ENCODE data around the gene ASCL5.

ASCL5 gene

DNA sequence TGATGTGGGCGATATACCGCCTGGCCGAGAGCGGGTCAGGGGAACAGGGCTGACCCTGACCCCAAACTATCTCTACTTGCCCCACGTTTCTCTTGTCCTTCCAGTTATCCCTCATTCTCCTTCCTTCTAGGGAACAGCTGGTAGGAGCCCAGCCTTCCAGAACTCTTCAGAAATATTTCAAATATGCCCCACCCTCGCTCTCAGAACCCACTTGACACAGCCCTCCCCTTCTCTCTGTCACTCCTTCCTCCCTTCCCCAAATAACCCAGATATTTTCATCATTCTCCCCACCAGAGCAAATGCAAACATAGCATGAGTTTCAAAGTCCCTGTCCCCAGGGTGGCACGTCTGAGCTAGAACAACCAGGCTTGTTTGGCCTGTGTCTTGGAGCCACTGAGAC is 15.8 kb downstream of the ASCL5 start:
- 91 to 92% methylated on average over 7 of the region's 7 CpGs for WGBS, 2 experiments
- no peaks in the 10 kb centered on the region for H3K9me3 ChIP-seq (ENCODE audit: control insufficient read depth, low read length)
- H3K27me3 ChIP-seq (ENCODE audit: control insufficient read depth, insufficient read depth, low read length, poor library complexity, severe bottlenecking), result peaks cover 20% of the 10 kb centered on the region
- no peak overlapping the region for H3K27ac ChIP-seq (ENCODE audit: insufficient read depth, low read depth, low read length, poor library complexity, severe bottlenecking)
- H3K4me3 ChIP-seq (ENCODE audit: insufficient read depth, low read depth, low read length), result no peak overlapping the region
- no peaks in the 10 kb centered on the region for H3K36me3 ChIP-seq (ENCODE audit: control insufficient read depth, insufficient read depth, low read length)
- peaks cover 36% of the 10 kb centered on the region for H3K4me1 ChIP-seq (ENCODE audit: control insufficient read depth, insufficient read depth, low read length)

DNA sequence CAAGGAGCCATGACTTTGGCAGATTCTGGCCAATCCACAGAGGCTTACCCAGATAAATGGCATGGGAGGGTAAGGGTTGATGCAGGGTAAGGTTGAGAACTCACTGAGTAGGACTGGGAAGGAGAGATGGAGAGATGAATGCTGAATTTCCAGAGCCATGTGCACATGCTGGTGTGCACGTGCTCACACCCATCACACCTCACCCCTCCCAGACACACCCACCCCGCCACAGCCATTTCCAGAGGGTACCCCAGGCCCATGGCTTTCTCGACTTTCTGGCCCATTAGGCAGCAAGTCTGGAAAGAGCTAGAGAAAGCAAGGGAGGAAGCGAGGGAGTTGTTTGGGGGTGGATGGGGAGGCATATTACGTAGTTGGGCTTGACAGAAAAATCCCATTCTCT is 16.4 kb downstream of the ASCL5 start:
- Histone ChIP-seq H3K4me1 (ENCODE audit: control insufficient read depth, insufficient read depth, low read length) (peaks cover 36% of the 10 kb centered on the region), H3K4me3 (ENCODE audit: insufficient read depth, low read depth, low read length) (no peak overlapping the region), H3K9me3 (ENCODE audit: control insufficient read depth, low read length) (no peaks in the 10 kb centered on the region), H3K27me3 (ENCODE audit: control insufficient read depth, insufficient read depth, low read length, poor library complexity, severe bottlenecking) (peaks cover 15% of the 10 kb centered on the region), H3K27ac (ENCODE audit: insufficient read depth, low read depth, low read length, poor library complexity, severe bottlenecking) (no peak overlapping the region), H3K36me3 (ENCODE audit: control insufficient read depth, insufficient read depth, low read length) (no peaks in the 10 kb centered on the region)
- WGBS, 2 experiments, result 87 to 92% methylated on average over 4 to 5 of the region's 5 CpGs

DNA sequence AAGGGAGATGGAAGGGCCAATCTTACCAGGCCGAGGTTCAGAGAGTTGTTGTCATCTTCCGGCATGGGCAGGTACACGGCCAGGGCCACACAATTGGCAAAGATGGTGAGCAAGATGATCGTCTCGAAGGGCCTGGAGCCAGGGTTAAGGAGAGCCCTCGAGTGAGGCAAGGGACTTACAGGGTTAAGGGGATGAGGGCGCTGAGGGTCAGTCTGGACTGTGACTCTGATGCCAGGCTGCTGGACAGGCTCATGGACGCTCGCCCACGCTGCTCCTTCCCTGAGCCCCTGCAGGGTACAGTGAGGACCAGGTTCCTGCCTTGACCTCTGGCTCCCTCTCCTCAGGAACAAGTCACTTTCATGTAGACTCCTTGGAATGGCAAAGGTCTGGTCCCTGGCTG is 16.8 kb downstream of the ASCL5 start:
- no peak overlapping the region for H3K27ac ChIP-seq (ENCODE audit: insufficient read depth, low read depth, low read length, poor library complexity, severe bottlenecking)
- H3K9me3 ChIP-seq (ENCODE audit: control insufficient read depth, low read length), result no peaks in the 10 kb centered on the region
- WGBS, 2 experiments, result 94 to 96% methylated on average over 10 of the region's 10 CpGs
- H3K36me3 ChIP-seq (ENCODE audit: control insufficient read depth, insufficient read depth, low read length), result no peaks in the 10 kb centered on the region
- peaks cover 10% of the 10 kb centered on the region for H3K27me3 ChIP-seq (ENCODE audit: control insufficient read depth, insufficient read depth, low read length, poor library complexity, severe bottlenecking)
- H3K4me1 ChIP-seq (ENCODE audit: control insufficient read depth, insufficient read depth, low read length), result peaks cover 36% of the 10 kb centered on the region
- no peak overlapping the region for H3K4me3 ChIP-seq (ENCODE audit: insufficient read depth, low read depth, low read length)

DNA sequence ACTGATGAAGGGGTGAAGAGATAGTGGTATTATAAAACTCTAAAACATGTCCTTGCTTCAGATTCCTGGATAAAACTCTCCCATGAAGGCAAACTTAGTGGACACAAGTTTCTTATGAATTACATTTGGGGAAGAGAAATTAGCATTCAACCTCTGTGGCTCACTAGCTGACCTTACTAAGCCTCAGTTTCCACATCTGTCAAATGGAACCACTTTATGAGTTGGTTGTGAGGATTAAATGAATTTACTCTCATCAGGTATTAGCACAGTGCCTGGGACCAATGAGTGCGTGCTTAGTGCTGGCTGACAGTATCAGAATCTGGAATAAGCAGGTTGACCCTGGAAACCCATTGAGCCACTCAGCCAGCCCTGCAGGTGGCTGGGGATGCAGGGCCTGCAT is 17.3 kb downstream of the ASCL5 start:
- no peak overlapping the region for H3K4me3 ChIP-seq (ENCODE audit: insufficient read depth, low read depth, low read length)
- H3K9me3 ChIP-seq (ENCODE audit: control insufficient read depth, low read length), result no peaks in the 10 kb centered on the region
- 95% methylated on average over 1 of the region's 1 CpG for WGBS, 2 experiments
- no peaks in the 10 kb centered on the region for H3K36me3 ChIP-seq (ENCODE audit: control insufficient read depth, insufficient read depth, low read length)
- H3K4me1 ChIP-seq (ENCODE audit: control insufficient read depth, insufficient read depth, low read length), result peaks cover 36% of the 10 kb centered on the region
- H3K27ac ChIP-seq (ENCODE audit: insufficient read depth, low read depth, low read length, poor library complexity, severe bottlenecking), result no peak overlapping the region
- H3K27me3 ChIP-seq (ENCODE audit: control insufficient read depth, insufficient read depth, low read length, poor library complexity, severe bottlenecking), result peaks cover 5% of the 10 kb centered on the region

DNA sequence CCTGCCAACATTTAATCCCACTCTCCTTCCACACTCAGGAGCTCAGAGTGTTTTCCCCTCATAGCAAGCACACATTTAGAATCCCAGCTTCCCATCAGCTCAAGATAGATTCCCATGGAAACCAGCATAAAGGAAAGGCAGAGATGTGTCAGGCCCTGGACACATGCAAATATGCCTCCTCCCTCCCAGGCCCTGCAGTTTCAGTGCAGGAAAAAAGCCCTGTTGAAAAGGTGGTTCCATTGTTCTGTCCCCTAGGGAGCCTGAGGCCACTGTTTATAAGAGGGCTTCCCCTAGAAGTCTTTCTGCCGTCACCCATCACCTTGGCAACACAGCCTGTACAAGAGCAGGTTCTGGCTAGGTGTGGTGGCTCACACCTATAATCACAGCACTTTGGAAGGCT is 18.4 kb downstream of the ASCL5 start:
- WGBS, 2 experiments, result 3 to 6% methylated on average over 1 of the region's 1 CpG
- no peaks in the 10 kb centered on the region for H3K27me3 ChIP-seq (ENCODE audit: control insufficient read depth, insufficient read depth, low read length, poor library complexity, severe bottlenecking)
- H3K27ac ChIP-seq (ENCODE audit: insufficient read depth, low read depth, low read length, poor library complexity, severe bottlenecking), result no peak overlapping the region
- peaks cover 41% of the 10 kb centered on the region for H3K4me1 ChIP-seq (ENCODE audit: control insufficient read depth, insufficient read depth, low read length)
- H3K36me3 ChIP-seq (ENCODE audit: control insufficient read depth, insufficient read depth, low read length), result no peaks in the 10 kb centered on the region
- H3K9me3 ChIP-seq (ENCODE audit: control insufficient read depth, low read length), result no peaks in the 10 kb centered on the region
- H3K4me3 ChIP-seq (ENCODE audit: insufficient read depth, low read depth, low read length), result no peak overlapping the region

DNA sequence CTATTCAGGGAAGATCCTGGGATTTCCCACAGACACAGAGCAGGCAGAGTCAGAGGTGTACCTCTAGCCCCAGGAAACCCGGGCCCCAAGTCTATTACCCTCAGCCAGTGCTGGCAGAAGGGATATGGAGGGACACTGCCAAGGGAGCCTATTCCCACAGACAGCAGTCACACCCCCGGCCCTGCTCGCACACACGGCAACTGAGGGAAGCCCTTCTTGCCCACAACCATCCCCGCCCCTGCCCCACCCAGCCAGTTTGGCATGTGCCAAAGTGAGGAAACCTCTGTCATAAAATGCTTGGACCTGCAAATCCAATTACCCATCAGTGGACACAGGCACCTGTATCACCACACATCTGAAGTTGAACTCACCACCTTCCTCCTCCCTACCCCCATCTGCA is 21.3 kb downstream of the ASCL5 start:
- H3K27me3 ChIP-seq (ENCODE audit: control insufficient read depth, insufficient read depth, low read length, poor library complexity, severe bottlenecking), result no peaks in the 10 kb centered on the region
- WGBS, 2 experiments, result 91 to 95% methylated on average over 5 of the region's 5 CpGs
- H3K4me1 ChIP-seq (ENCODE audit: control insufficient read depth, insufficient read depth, low read length), result peaks cover 36% of the 10 kb centered on the region
- no peaks in the 10 kb centered on the region for H3K9me3 ChIP-seq (ENCODE audit: control insufficient read depth, low read length)
- no peaks in the 10 kb centered on the region for H3K36me3 ChIP-seq (ENCODE audit: control insufficient read depth, insufficient read depth, low read length)
- H3K27ac ChIP-seq (ENCODE audit: insufficient read depth, low read depth, low read length, poor library complexity, severe bottlenecking), result no peak overlapping the region
- H3K4me3 ChIP-seq (ENCODE audit: insufficient read depth, low read depth, low read length), result no peak overlapping the region

DNA sequence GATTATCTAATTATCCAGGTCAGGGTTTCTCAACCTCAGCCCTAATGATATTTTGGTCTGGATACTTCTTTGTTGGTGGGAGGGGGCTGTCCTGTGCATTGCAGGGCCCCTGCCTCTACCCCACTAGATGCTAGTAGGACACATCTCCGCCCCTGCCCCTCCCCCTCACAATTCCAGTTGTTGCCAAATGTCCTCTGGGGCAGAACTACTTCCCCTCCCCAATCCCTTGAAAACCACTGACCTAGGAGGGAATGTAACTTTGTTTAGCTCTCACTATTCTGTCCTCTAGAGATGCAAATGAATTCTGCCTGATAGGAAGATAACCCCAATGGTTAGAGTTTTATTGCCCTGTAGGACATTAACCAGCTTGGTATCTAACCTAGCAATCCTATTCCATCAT is 22.8 kb downstream of the ASCL5 start:
- WGBS, 2 experiments, result 65 to 100% methylated on average over 1 of the region's 1 CpG

DNA sequence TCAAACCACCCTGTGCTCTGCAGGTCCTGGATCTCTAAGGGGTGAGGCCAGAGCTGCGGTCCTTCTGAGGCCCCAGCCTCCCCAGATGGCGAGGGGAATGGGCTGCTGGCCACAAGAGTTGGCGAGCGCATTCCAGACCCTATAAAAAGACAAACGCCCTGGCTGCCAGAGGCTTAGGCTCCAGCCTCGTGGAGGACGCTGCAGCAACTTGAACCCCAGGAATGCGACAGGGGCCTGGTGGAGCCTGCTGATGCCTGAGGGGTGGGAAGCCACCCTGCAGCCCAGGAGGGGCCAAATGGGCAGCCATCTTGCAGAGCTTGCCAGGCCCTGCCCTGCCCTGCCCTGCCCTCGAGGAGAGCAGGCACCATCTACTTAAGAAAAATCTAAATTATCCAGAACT is 23.3 kb downstream of the ASCL5 start:
- no peaks in the 10 kb centered on the region for H3K9me3 ChIP-seq (ENCODE audit: control insufficient read depth, low read length)
- H3K36me3 ChIP-seq (ENCODE audit: control insufficient read depth, insufficient read depth, low read length), result no peaks in the 10 kb centered on the region
- H3K4me1 ChIP-seq (ENCODE audit: control insufficient read depth, insufficient read depth, low read length), result peaks cover 36% of the 10 kb centered on the region
- H3K4me3 ChIP-seq (ENCODE audit: insufficient read depth, low read depth, low read length), result no peak overlapping the region
- WGBS, 2 experiments, result 82 to 83% methylated on average over 9 of the region's 9 CpGs
- H3K27ac ChIP-seq (ENCODE audit: insufficient read depth, low read depth, low read length, poor library complexity, severe bottlenecking), result no peak overlapping the region
- H3K27me3 ChIP-seq (ENCODE audit: control insufficient read depth, insufficient read depth, low read length, poor library complexity, severe bottlenecking), result no peaks in the 10 kb centered on the region

More for the DNA sequence above, 22.8 kb downstream of the ASCL5 start:
- no peaks in the 10 kb centered on the region for H3K36me3 ChIP-seq (ENCODE audit: control insufficient read depth, insufficient read depth, low read length)
- no peaks in the 10 kb centered on the region for H3K9me3 ChIP-seq (ENCODE audit: control insufficient read depth, low read length)
- peaks cover 40% of the 10 kb centered on the region for H3K4me1 ChIP-seq (ENCODE audit: control insufficient read depth, insufficient read depth, low read length)
- no peak overlapping the region for H3K4me3 ChIP-seq (ENCODE audit: insufficient read depth, low read depth, low read length)
- H3K27ac ChIP-seq (ENCODE audit: insufficient read depth, low read depth, low read length, poor library complexity, severe bottlenecking), result no peak overlapping the region
- H3K27me3 ChIP-seq (ENCODE audit: control insufficient read depth, insufficient read depth, low read length, poor library complexity, severe bottlenecking), result no peaks in the 10 kb centered on the region

DNA sequence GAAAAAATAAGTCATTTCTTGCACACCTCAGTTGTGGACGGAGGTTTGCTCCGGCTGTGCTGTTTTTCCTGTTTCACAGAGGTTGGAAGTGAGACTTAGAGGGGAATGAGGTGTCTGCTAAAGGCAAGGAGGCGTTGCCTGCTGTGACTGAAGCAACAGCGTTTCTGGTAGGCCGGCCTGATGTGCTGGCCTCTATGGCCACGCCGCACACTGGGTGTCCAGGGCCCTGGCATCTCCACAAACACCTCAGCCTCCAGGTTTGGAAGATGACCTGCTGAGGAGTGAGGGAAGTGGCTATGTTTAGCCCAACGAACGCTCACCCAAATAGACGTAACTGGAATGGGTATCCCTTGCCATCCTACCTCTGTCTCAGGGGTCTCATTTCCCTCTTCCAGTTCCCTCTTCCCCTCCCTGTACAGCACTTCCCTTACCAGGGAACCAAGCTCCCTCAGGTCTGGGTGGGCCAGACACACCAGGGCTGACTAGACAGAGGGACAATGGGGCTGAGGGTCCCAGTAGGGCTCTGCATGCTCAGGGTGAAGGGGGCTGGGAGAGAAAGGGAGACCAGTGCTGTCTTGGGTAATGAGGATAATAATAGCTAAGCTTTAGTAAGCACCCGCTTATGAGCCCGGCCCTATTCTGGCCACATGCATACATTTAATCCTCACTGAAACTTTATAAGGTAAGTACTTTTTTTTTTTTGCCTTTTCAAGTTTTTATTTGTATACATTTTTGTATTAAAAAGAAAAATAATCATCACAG is 26.6 kb downstream of the ASCL5 start:
- Histone ChIP-seq H3K9me3 (ENCODE audit: control insufficient read depth, low read length) (no peaks in the 10 kb centered on the region), H3K4me3 (ENCODE audit: insufficient read depth, low read depth, low read length) (no peak overlapping the region), H3K27me3 (ENCODE audit: control insufficient read depth, insufficient read depth, low read length, poor library complexity, severe bottlenecking) (no peaks in the 10 kb centered on the region), H3K27ac (ENCODE audit: insufficient read depth, low read depth, low read length, poor library complexity, severe bottlenecking) (no peak overlapping the region), H3K4me1 (ENCODE audit: control insufficient read depth, insufficient read depth, low read length) (peaks cover 25% of the 10 kb centered on the region), H3K36me3 (ENCODE audit: control insufficient read depth, insufficient read depth, low read length) (no peaks in the 10 kb centered on the region)
- 92 to 93% methylated on average over 10 to 11 of the region's 12 CpGs for WGBS, 2 experiments

DNA sequence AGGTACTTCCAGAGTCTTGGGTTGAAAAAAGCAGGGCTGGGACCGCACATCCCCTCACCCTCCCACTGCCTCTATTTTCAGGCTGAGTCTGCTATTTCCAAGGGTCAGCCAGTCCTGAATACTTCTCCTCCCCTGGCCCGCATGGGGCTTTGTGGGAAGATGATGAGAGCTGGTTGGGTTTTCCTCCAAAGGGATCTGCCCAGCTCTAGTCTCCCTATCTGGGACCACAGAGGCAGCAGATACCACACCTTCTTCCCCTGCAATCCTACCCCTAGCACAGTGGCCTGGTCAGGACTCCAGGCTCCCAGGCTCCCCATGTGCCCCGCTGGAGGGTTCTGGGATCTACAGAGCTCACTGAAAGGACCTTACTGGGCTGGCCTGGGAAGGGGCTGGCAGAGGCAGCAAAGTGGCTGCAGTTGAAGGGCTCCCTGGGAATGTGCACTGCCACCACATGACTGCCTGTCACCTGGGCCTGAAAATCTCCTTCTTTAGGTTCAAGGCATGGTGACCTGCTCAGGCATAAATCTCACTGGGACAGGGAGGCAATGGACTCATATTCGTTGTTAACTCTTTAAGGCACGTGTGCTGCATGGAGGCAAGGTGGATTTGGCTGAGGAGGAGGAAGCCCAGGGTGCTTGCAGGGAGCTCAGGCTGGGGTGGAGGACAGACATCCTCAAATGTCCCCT is 27.8 kb downstream of the ASCL5 start:
- H3K4me3 ChIP-seq (ENCODE audit: insufficient read depth, low read depth, low read length), result no peak overlapping the region
- H3K27me3 ChIP-seq (ENCODE audit: control insufficient read depth, insufficient read depth, low read length, poor library complexity, severe bottlenecking), result no peaks in the 10 kb centered on the region
- H3K4me1 ChIP-seq (ENCODE audit: control insufficient read depth, insufficient read depth, low read length), result peaks cover 20% of the 10 kb centered on the region
- H3K36me3 ChIP-seq (ENCODE audit: control insufficient read depth, insufficient read depth, low read length), result no peaks in the 10 kb centered on the region
- H3K9me3 ChIP-seq (ENCODE audit: control insufficient read depth, low read length), result no peaks in the 10 kb centered on the region
- 84 to 86% methylated on average over 5 of the region's 5 CpGs for WGBS, 2 experiments
- H3K27ac ChIP-seq (ENCODE audit: insufficient read depth, low read depth, low read length, poor library complexity, severe bottlenecking), result no peak overlapping the region

All from ectodermal cell (in vitro differentiated cells).